Esophagus muscularis mucosa (tissue), 2 donors: ENCODE data around the gene TMEM14A.

Source experiments
- POLR2A ChIP-seq: fragments of 450-650 bp; IDR thresholded peaks from one replicate; pipeline ENCODE4 v1.6.1; 2017; ENCODE audit warnings: antibody characterized with exemption, moderate library complexity, mild to moderate bottlenecking, low read depth
- POLR2AphosphoS5 ChIP-seq, 2 donors: sonication (generic); formaldehyde crosslinking; IDR thresholded peaks; one replicate each; pipeline ENCODE4 v1.6.1; 2017; ENCODE audit warnings: antibody characterized with exemption in 2 of 2

DNA sequence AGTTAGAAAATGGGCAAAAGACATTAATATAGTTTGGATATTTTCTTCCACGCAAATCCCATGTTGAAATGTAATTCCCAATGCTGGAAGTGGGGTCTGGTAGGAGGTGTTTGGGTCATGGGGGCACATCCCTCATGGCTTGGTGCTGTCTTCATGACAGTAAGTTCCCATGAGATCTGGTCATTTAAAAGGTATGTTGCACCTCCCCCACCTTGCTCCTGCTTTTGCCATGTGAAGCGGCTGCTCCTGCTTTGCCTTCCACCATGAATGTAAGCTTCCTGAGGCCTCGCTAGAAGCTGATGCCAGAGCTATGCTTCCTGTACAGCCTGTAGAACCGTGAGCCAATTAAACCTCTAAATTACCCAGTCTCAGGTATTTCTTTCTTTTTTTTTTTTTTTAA, 16.3 kb upstream of the TMEM14A start:
- TF ChIP-seq POLR2AphosphoS5 (IDR thresholded peaks at IDR 0.05) (no peak), POLR2A (no peak)
